ENCODE measurements around the gene TSHZ3. TPM values are rescaled to one million over a fixed set of nuclear protein-coding genes. Genes with fewer than 3 reads are reported as not detected.

Gene TSHZ3
- total RNA-seq, 8 experiments from 2014 or later, result 2.2 to 22.2 (median 14.0) TPM

- ATAC-seq (replicated peaks in 6 of 8), result no peak
- H3K27ac ChIP-seq, result no peak overlapping the region
- H3K4me3 ChIP-seq, result no peak overlapping the region
- 90 to 100% (median 98%) methylated on average over 3 to 6 of the region's 10 CpGs; no CpG with 5 or more reads in 6 of the 10 experiments for WGBS, 10 experiments
- in situ Hi-C loops (cut with MboI; ENCODE audit: low pct_unique_long_range_greater_than_20kb in 2 of 9, low sequenced_read_pairs in 9 of 9, unreplicated experiment in 9 of 9), result loop anchor here in 1 of 9 experiments (25.0 kb wide), 1 partner anchor 643 kb away; no protein-coding TSS in a partner anchor
- peaks cover 41 to 44% of the 10 kb centered on the region in 2 donors for H3K4me1 ChIP-seq (replicated peaks in 1 of 2)
Observed at GRCh38 chr19:31330237-31330636, 19.0 kb downstream of the TSHZ3 start.

GRCh38 chr19:31329819-31330218 lies 19.4 kb downstream of the TSHZ3 start:
- WGBS, 10 experiments, result 75 to 100% (median 95%) methylated on average over 1 to 4 of the region's 4 CpGs
- ATAC-seq (replicated peaks in 6 of 8), result no peak
- Histone ChIP-seq H3K4me1 (replicated peaks in 1 of 2) (peaks cover 41 to 44% of the 10 kb centered on the region in 2 donors), H3K4me3 (no peak overlapping the region), H3K27ac (no peak overlapping the region)
- in situ Hi-C loops (cut with MboI; ENCODE audit: low pct_unique_long_range_greater_than_20kb in 2 of 9, low sequenced_read_pairs in 9 of 9, unreplicated experiment in 9 of 9), result loop anchor here in 1 of 9 experiments (25.0 kb wide), 1 partner anchor 643 kb away; no protein-coding TSS in a partner anchor

DNA sequence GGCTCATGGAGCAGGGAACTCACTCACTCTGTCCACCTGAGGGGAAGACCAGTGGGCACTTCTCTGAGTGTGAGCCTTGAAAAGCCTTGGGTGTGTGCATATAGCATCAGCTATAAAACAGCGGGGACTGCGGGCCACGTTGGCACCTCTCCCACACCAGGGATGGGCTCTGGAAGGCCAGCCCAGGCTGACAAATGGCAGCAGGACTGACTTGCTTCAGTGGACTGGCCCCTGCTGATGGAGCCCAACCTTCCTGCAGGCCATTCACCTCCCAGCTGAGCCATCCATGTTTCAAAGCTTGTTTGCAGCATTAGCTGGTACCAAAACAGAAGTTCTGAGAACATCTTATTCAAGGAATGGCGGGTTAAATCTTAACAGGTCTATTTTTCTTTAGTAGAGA lies 21.0 kb downstream of the TSHZ3 start:
- no peak overlapping the region for H3K27ac ChIP-seq
- H3K4me1 ChIP-seq (replicated peaks in 1 of 2), result peaks cover 27 to 30% of the 10 kb centered on the region in 2 donors
- WGBS, 10 experiments, result 80 to 100% (median 89%) methylated on average over 1 to 4 of the region's 4 CpGs; no CpG with 5 or more reads in 3 of the 10 experiments
- H3K4me3 ChIP-seq, result no peak overlapping the region
- ATAC-seq (replicated peaks in 6 of 8), result no peak
- in situ Hi-C loops (cut with MboI; ENCODE audit: low pct_unique_long_range_greater_than_20kb in 2 of 9, low sequenced_read_pairs in 9 of 9, unreplicated experiment in 9 of 9), result loop anchor here in 1 of 9 experiments (25.0 kb wide), 1 partner anchor 641 kb away; no protein-coding TSS in a partner anchor

DNA sequence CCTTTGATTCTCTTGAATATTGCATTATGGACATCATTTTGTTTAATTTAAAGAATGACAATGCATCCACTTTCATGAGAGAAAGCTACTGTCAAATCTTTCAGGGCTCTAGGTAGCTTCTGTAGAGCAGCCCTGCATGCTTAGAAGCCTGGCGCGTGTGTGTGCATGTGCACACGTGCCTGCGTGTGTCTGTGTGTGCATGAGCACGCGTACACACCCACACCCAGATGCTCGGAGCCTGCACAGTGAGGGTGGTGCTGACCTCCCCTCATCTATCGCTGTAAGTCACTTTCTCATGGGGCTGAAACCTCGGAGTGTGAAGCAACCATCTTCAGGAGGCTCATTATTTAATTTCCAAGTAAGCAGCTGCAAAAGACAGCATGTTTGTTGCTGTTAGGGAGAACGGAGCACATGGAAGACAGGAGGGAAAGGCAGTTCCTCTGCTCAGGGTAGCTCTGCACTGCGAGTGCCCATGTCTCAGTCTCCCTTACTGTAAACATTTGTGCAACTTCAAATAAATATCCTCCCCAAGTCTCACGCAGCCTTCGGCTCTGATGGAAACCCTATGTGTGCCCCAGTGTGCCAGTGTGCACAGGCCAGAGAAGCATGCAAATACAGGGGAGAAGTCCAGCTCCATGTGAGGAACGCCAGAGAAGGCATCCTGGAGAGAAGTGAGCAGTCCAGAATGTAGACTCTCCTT lies 22.8 kb downstream of the TSHZ3 start:
- ATAC-seq (replicated peaks in 6 of 8), result peak in 6 of 8 experiments; percentile 25 to 50 (median 42)
- in situ Hi-C loops (cut with MboI; ENCODE audit: low pct_unique_long_range_greater_than_20kb in 2 of 9, low sequenced_read_pairs in 9 of 9, unreplicated experiment in 9 of 9), result loop anchor here in 1 of 9 experiments (25.0 kb wide), 1 partner anchor 639 kb away; no protein-coding TSS in a partner anchor

DNA sequence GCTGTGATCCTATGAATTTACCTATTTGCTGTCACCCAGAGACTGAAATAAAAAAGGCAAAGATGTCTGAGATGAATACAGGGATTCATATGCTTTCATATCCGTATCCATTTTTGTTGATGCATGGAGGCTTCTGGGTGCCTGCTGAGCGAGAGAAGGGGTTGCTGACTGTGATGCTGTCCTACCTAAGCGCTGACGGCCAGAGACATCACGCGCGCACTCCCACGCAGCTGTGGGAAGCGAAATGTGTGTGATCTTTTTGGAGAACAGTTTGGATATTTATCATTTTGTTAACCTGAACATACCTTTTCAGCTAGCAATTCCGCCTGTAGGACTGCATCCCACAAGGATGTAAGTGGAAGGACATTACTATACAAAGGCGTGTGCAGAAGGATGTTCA lies 23.9 kb downstream of the TSHZ3 start:
- WGBS, 10 experiments, result 90 to 100% (median 95%) methylated on average over 1 to 7 of the region's 11 CpGs; no CpG with 5 or more reads in 2 of the 10 experiments
- peaks cover 12 to 16% of the 10 kb centered on the region in 2 donors for H3K4me1 ChIP-seq (replicated peaks in 1 of 2)
- no peak overlapping the region for H3K4me3 ChIP-seq
- no peak overlapping the region for H3K27ac ChIP-seq
- in situ Hi-C loops (cut with MboI; ENCODE audit: low pct_unique_long_range_greater_than_20kb in 2 of 9, low sequenced_read_pairs in 9 of 9, unreplicated experiment in 9 of 9), result loop anchor here in 1 of 9 experiments (25.0 kb wide), 1 partner anchor 638 kb away; no protein-coding TSS in a partner anchor
- no peak for ATAC-seq (replicated peaks in 6 of 8)

More for the DNA sequence above, 22.8 kb downstream of the TSHZ3 start:
- peaks cover 18 to 19% of the 10 kb centered on the region in 2 donors for H3K4me1 ChIP-seq (replicated peaks in 1 of 2)
- no peak overlapping the region for H3K4me3 ChIP-seq
- H3K27ac ChIP-seq, result no peak overlapping the region
- 26 to 94% (median 84%) methylated on average over 3 to 13 of the region's 14 CpGs; no CpG with 5 or more reads in 3 of the 10 experiments for WGBS, 10 experiments

GRCh38 chr19:31319465-31319864 lies 29.8 kb downstream of the TSHZ3 start:
- ATAC-seq (replicated peaks in 6 of 8), result peak in 1 of 8 experiments; percentile 18
- WGBS, 10 experiments, result 70 to 100% (median 80%) methylated on average over 1 to 3 of the region's 3 CpGs; no CpG with 5 or more reads in 3 of the 10 experiments
- Histone ChIP-seq H3K27ac (no peak overlapping the region), H3K4me1 (replicated peaks in 1 of 2) (peaks cover 49 to 56% of the 10 kb centered on the region in 2 donors), H3K4me3 (no peak overlapping the region)
- in situ Hi-C loops (cut with MboI; ENCODE audit: low pct_unique_long_range_greater_than_20kb in 2 of 9, low sequenced_read_pairs in 9 of 9, unreplicated experiment in 9 of 9), result loop anchor here in 1 of 9 experiments (25.0 kb wide), 1 partner anchor 632 kb away; no protein-coding TSS in a partner anchor

GRCh38 chr19:31318790-31319425 lies 30.3 kb downstream of the TSHZ3 start:
- ATAC-seq (replicated peaks in 6 of 8), result no peak
- in situ Hi-C loops (cut with MboI; ENCODE audit: low pct_unique_long_range_greater_than_20kb in 2 of 9, low sequenced_read_pairs in 9 of 9, unreplicated experiment in 9 of 9), result loop anchor here in 1 of 9 experiments (25.0 kb wide), 1 partner anchor 632 kb away; no protein-coding TSS in a partner anchor
- Histone ChIP-seq H3K4me1 (replicated peaks in 1 of 2) (peaks cover 51 to 61% of the 10 kb centered on the region in 2 donors), H3K4me3 (no peak overlapping the region), H3K27ac (no peak overlapping the region)
- WGBS, 10 experiments, result 21 to 100% (median 57%) methylated on average over 2 to 6 of the region's 6 CpGs; no CpG with 5 or more reads in 1 of the 10 experiments

- peak in 1 of 8 experiments; percentile 42 for ATAC-seq (replicated peaks in 6 of 8)
- peak overlapping the region; percentile 76 to 87 for H3K27ac ChIP-seq
- in situ Hi-C loops (cut with MboI; ENCODE audit: low pct_unique_long_range_greater_than_20kb in 2 of 9, low sequenced_read_pairs in 9 of 9, unreplicated experiment in 9 of 9), result loop anchor here in 1 of 9 experiments (25.0 kb wide), 1 partner anchor 630 kb away; no protein-coding TSS in a partner anchor
- no peak overlapping the region for H3K4me3 ChIP-seq
- 35 to 80% (median 64%) methylated on average over 2 to 10 of the region's 11 CpGs; no CpG with 5 or more reads in 3 of the 10 experiments for WGBS, 10 experiments
- peaks cover 51 to 72% of the 10 kb centered on the region in 2 donors for H3K4me1 ChIP-seq (replicated peaks in 1 of 2)
Observed at GRCh38 chr19:31317570-31317969, 31.7 kb downstream of the TSHZ3 start.

GRCh38 chr19:31317093-31317492 lies 32.1 kb downstream of the TSHZ3 start:
- WGBS, 10 experiments, result 20 to 89% (median 51%) methylated on average over 1 to 3 of the region's 6 CpGs; no CpG with 5 or more reads in 6 of the 10 experiments
- peaks cover 51 to 76% of the 10 kb centered on the region in 2 donors for H3K4me1 ChIP-seq (replicated peaks in 1 of 2)
- no peak overlapping the region for H3K4me3 ChIP-seq
- peak overlapping the region; percentile 76 to 87 for H3K27ac ChIP-seq
- in situ Hi-C loops (cut with MboI; ENCODE audit: low pct_unique_long_range_greater_than_20kb in 2 of 9, low sequenced_read_pairs in 9 of 9, unreplicated experiment in 9 of 9), result loop anchor here in 1 of 9 experiments (25.0 kb wide), 1 partner anchor 630 kb away; no protein-coding TSS in a partner anchor
- ATAC-seq (replicated peaks in 6 of 8), result peak in 3 of 8 experiments; percentile 7 to 15 (median 7)

DNA sequence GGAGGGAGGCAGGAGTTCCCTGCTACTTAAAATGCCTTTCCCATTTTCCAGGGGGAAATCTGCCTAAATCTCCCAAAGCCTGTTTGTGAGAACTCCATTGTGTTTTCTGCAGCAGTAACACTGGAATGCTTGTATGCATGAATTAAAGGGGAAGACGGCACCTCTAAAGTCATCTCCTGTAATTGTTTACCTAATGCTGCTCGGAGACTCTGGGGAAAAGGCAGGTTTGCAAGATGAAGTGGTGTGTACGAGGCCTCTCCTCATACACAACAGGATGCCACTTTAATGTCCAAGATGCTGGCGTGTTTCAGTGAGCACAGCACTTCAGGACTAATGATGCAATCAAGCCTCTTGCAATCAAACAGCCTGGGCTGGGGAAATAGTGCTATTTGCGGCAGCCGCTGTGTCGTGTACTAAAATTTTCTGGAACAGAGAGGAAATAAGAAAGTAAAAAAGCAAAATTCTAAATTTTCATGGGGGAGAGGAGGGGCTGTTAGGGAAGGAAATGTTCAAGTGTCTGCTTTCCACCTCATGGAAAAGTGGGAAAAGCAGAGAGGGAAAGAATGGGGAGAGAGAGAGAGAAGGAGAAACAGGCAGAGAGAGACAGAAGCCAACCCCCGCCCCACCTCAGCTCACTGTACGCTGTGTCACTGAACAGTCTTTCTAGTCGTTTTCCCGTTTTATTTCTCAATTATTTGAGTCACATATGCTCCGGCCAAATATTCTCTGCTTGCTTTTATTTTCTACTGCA lies 32.9 kb downstream of the TSHZ3 start:
- peak in 7 of 8 experiments; percentile 41 to 93 (median 84) for ATAC-seq (replicated peaks in 6 of 8)
- Histone ChIP-seq H3K27ac (peak overlapping the region; percentile 76 to 87), H3K4me1 (replicated peaks in 1 of 2) (peaks cover 51 to 76% of the 10 kb centered on the region in 2 donors), H3K4me3 (peak overlapping the region in 2 of 5 donors; percentile 11 to 25)
- in situ Hi-C loops (cut with MboI; ENCODE audit: low pct_unique_long_range_greater_than_20kb in 2 of 9, low sequenced_read_pairs in 9 of 9, unreplicated experiment in 9 of 9), result loop anchor here in 1 of 9 experiments (25.0 kb wide), 1 partner anchor 629 kb away; no protein-coding TSS in a partner anchor
- 0 to 42% (median 28%) methylated on average over 3 to 10 of the region's 12 CpGs for WGBS, 10 experiments

DNA sequence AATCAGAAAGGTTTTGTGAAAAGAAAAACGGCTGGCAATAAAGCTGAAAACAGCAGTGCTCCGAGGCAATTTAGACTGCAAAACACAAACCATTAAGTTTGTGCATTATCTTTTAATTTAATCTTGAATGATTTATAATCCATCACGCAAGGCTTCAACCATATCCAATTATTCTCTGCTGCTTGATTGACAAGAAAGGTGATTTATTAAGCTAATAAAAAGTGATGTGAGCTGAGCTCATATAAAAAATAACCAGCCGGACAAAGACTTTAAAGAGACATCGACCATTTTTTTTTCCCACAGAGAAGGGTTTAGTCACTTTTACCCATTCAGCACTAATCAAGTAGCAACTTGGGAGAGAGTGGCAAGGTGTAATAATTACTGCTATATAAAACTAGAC lies 33.6 kb downstream of the TSHZ3 start:
- peak in 5 of 8 experiments; percentile 2 to 23 (median 13) for ATAC-seq (replicated peaks in 6 of 8)
- in situ Hi-C loops (cut with MboI; ENCODE audit: low pct_unique_long_range_greater_than_20kb in 2 of 9, low sequenced_read_pairs in 9 of 9, unreplicated experiment in 9 of 9), result loop anchor here in 1 of 9 experiments (25.0 kb wide), 1 partner anchor 628 kb away; no protein-coding TSS in a partner anchor
- peak overlapping the region in 2 of 5 donors; percentile 11 to 25 for H3K4me3 ChIP-seq
- H3K4me1 ChIP-seq (replicated peaks in 1 of 2), result peaks cover 51 to 76% of the 10 kb centered on the region in 2 donors
- 25 to 86% (median 50%) methylated on average over 2 to 5 of the region's 5 CpGs for WGBS, 10 experiments
- peak overlapping the region; percentile 76 to 87 for H3K27ac ChIP-seq
